SK-N-SH (cell line): Measurements from ENCODE around the gene SHROOM4. TPM values are rescaled to one million over a fixed set of nuclear protein-coding genes. Genes with fewer than 3 reads are reported as not detected.

Source experiments
- CTCF ChIA-PET: fragments of 300-600, 350-600 bp; formaldehyde crosslinking; extraction: SDS; loops from one replicate; lab custom pipeline; 2021; lab: Yijun Ruan, JAX
- POLR2A ChIA-PET: fragments of 350-600 bp; sonication (Branson Sonifier 250); formaldehyde crosslinking; extraction: SDS; loops from one replicate; lab custom pipeline; 2020; ENCODE audit warnings: antibody characterized with exemption, inconsistent platforms; lab: Yijun Ruan, JAX
- DNase-seq: peaks from one replicate; pipeline ENCODE4 v3.0.0; 2012
- H2AFZ ChIP-seq: fragments of 200-600 bp; sonication (generic); 2 replicates; pipeline ENCODE4 v1.8.1; 2016; ENCODE audit warnings: antibody characterized with exemption, mild to moderate bottlenecking, low read depth
- H3F3A ChIP-seq: fragments of 200-600 bp; sonication (generic); replicated peaks from 2 replicates; pipeline ENCODE3; 2016; ENCODE audit warnings: antibody characterized with exemption, mild to moderate bottlenecking; ENCODE audit not compliant: insufficient read depth
- H3K27ac ChIP-seq, 2 experiments: fragments of 200-500 bp in 1 of 2; fragments of 200-600 bp in 1 of 2; sonication (Bioruptor generic) in 1 of 2; sonication (generic), shearing (Covaris generic) in 1 of 2; 2 replicates each; pipeline versions ENCODE4 v1.5.1 to v1.6.1; 2014 to 2016; ENCODE audit warnings: low read depth in 2 of 2, inconsistent platforms in 1 of 2, low read length in 1 of 2, mild to moderate bottlenecking in 1 of 2, mixed read lengths in 1 of 2
- H3K27me3 ChIP-seq: fragments of 200-600 bp; sonication (generic), shearing (Covaris generic); 2 replicates; pipeline ENCODE4 v1.6.1; 2016; ENCODE audit warnings: mixed run types; ENCODE audit not compliant: insufficient read depth
- H3K36me3 ChIP-seq, 2 experiments: fragments of 200-500 bp in 1 of 2; fragments of 200-600 bp in 1 of 2; sonication (Bioruptor generic) in 1 of 2; sonication (generic) in 1 of 2; replicated peaks in 1 of 2; 2 replicates each; pipeline versions ENCODE3 to v1.5.1; 2014 to 2016; ENCODE audit warnings: low read length in 1 of 2, mild to moderate bottlenecking in 1 of 2; ENCODE audit not compliant: insufficient read depth in 2 of 2, control insufficient read depth in 1 of 2
- H3K4me1 ChIP-seq, 2 experiments: fragments of 200-500 bp in 1 of 2; fragments of 200-600 bp in 1 of 2; sonication (Bioruptor generic) in 1 of 2; sonication (generic), shearing (Covaris generic) in 1 of 2; 2 replicates each; pipeline versions ENCODE4 v1.5.1 to v1.6.1; 2014 to 2016; ENCODE audit warnings: low read depth in 1 of 2, low read length in 1 of 2, mixed run types in 1 of 2; ENCODE audit not compliant: insufficient read depth in 2 of 2, control insufficient read depth in 1 of 2
- H3K4me2 ChIP-seq: fragments of 200-600 bp; sonication (generic), shearing (Covaris generic); 2 replicates; pipeline ENCODE4 v1.6.1; 2017; ENCODE audit warnings: mixed run types
- H3K4me3 ChIP-seq, 2 experiments: fragments of 200-500 bp in 1 of 2; fragments of 200-600 bp in 1 of 2; sonication (Bioruptor generic) in 1 of 2; sonication (generic), shearing (Covaris generic) in 1 of 2; 2 replicates each; pipeline versions ENCODE4 v1.5.1 to v1.8.1; 2014 to 2016; ENCODE audit warnings: low read depth in 2 of 2, inconsistent platforms in 1 of 2, low read length in 1 of 2, mild to moderate bottlenecking in 1 of 2, mixed read lengths in 1 of 2, moderate library complexity in 1 of 2
- H3K79me2 ChIP-seq: fragments of 200-600 bp; sonication (generic); 2 replicates; pipeline ENCODE4 v1.8.1; 2017; ENCODE audit warnings: mild to moderate bottlenecking; ENCODE audit not compliant: insufficient read depth
- H3K9ac ChIP-seq: fragments of 200-600 bp; sonication (generic); 2 replicates; pipeline ENCODE4 v1.6.1; 2017; ENCODE audit warnings: mixed run types
- H3K9me2 ChIP-seq: fragments of 200-600 bp; sonication (generic); 2 replicates; pipeline ENCODE4 v1.6.1; 2017; ENCODE audit warnings: mixed run types
- H3K9me3 ChIP-seq: fragments of 200-600 bp; sonication (generic); 2 replicates; pipeline ENCODE4 v1.6.1; 2017; ENCODE audit warnings: mixed run types, mild to moderate bottlenecking, moderate library complexity
- H4K20me1 ChIP-seq: fragments of 200-600 bp; sonication (generic); 2 replicates; pipeline ENCODE4 v1.6.1; 2017; ENCODE audit warnings: mild to moderate bottlenecking, mixed run types; ENCODE audit not compliant: insufficient read depth
- CTCF ChIP-seq: fragments of 200-600 bp; sonication (generic); IDR thresholded peaks from 2 replicates; pipeline ENCODE4 v1.6.1; 2017; ENCODE audit warnings: antibody characterized with exemption, mild to moderate bottlenecking, moderate library complexity
- ELF1 ChIP-seq: IDR thresholded peaks from 2 replicates; pipeline ENCODE4 v1.4.0; 2012
- FOSL2 ChIP-seq: IDR thresholded peaks from 2 replicates; pipeline ENCODE4 v1.4.0; 2012; ENCODE audit warnings: low read depth, mild to moderate bottlenecking, moderate library complexity, borderline replicate concordance
- FOXJ3 ChIP-seq: sonication (generic); formaldehyde crosslinking; IDR thresholded peaks from 2 replicates; pipeline ENCODE4 v1.5.1; 2020; ENCODE audit warnings: mild to moderate bottlenecking, missing genetic modification reagents
- GABPA ChIP-seq: IDR thresholded peaks from 2 replicates; pipeline ENCODE4 v1.4.0; 2012; ENCODE audit warnings: low read depth, mild to moderate bottlenecking
- JUND ChIP-seq: IDR thresholded peaks from 2 replicates; pipeline ENCODE4 v1.4.0; 2012
- MEF2A ChIP-seq: IDR thresholded peaks from 2 replicates; pipeline ENCODE4 v1.4.0; 2012; ENCODE audit warnings: low read depth, borderline replicate concordance
- NRF1 ChIP-seq: IDR thresholded peaks from 2 replicates; pipeline ENCODE4 v1.6.1; 2012; ENCODE audit warnings: low read depth, mild to moderate bottlenecking, low read length
- PBX3 ChIP-seq: IDR thresholded peaks from 2 replicates; pipeline ENCODE4; 2012
- POLR2AphosphoS5 ChIP-seq: IDR thresholded peaks from 2 replicates; pipeline ENCODE4 v1.6.1; 2012; ENCODE audit warnings: low read depth, low read length
- REST ChIP-seq: IDR thresholded peaks from 2 replicates; pipeline ENCODE4 v1.6.1; 2012; ENCODE audit warnings: mild to moderate bottlenecking, low read depth, low read length, moderate library complexity
- RFX5 ChIP-seq: IDR thresholded peaks from 2 replicates; pipeline ENCODE4 v1.6.1; 2012; ENCODE audit warnings: mild to moderate bottlenecking, improper control_type of control experiment, low read length
- SIN3A ChIP-seq: IDR thresholded peaks from 2 replicates; pipeline ENCODE4 v1.6.1; 2012; ENCODE audit warnings: low read depth, mild to moderate bottlenecking, low read length, moderate library complexity, borderline replicate concordance
- TAF1 ChIP-seq: IDR thresholded peaks from 2 replicates; pipeline ENCODE4 v1.6.1; 2012; ENCODE audit warnings: low read depth, mild to moderate bottlenecking, low read length, moderate library complexity, borderline replicate concordance
- USF1 ChIP-seq: IDR thresholded peaks from 2 replicates; pipeline ENCODE4 v1.4.0; 2012; ENCODE audit warnings: low read depth, borderline replicate concordance
- USF2 ChIP-seq: fragments of 150-350 bp; IDR thresholded peaks from 2 replicates; pipeline ENCODE4 v1.6.1; 2017; ENCODE audit warnings: antibody characterized with exemption, low read length, low read depth, borderline replicate concordance
- YY1 ChIP-seq: IDR thresholded peaks from 2 replicates; pipeline ENCODE4 v1.4.0; 2012; ENCODE audit warnings: low read depth, mild to moderate bottlenecking
- WGBS: methylation state at CpG from one replicate; pipeline ENCODE4 v1.1.6; 2017; ENCODE audit warnings: low lambda C conversion rate; 5-methylcytosine and 5-hydroxymethylcytosine counted together
- polyA plus RNA-seq, 3 experiments: library from polyadenylated mRNA; depleted of rRNA; stranded (reverse); fragments of >200 nt; gene quantifications; 2 replicates each; pipeline ENCODE4 v1.2.3, GENCODE V29; 2012

SHROOM4 gene
- polyA plus RNA-seq, 1 of the 3 experiments (the other 2 are of a cell fraction), result 0.31 TPM

GRCh38 chrX:50769389-50770063, 44.5 kb downstream of the SHROOM4 start:
- H3K9ac ChIP-seq, result no peak overlapping the region
- ChIA-PET POLR2A (no interaction called here), CTCF (interaction anchor here (0.9 to 1.2 kb wide), 2 partner anchors 10 to 130 kb away, joined by 3 read pairs; no protein-coding TSS in a partner anchor)

More at GRCh38 chrX:50769389-50770063, 44.5 kb downstream of the SHROOM4 start:
- no peaks in the 10 kb centered on the region for H3K79me2 ChIP-seq
- no peaks in the 10 kb centered on the region for H3K4me1 ChIP-seq
- H4K20me1 ChIP-seq, result no peaks in the 10 kb centered on the region
- no peak for DNase-seq
- TF ChIP-seq TAF1, result no peak
- TF ChIP-seq FOXJ3 (CRISPR knock-in tag), result no peak
- TF ChIP-seq USF2, result no peak
- TF ChIP-seq YY1, result no peak
- TF ChIP-seq PBX3, result no peak
- TF ChIP-seq MEF2A, result no peak
- TF ChIP-seq POLR2AphosphoS5, result no peak
- TF ChIP-seq USF1, result no peak
- TF ChIP-seq FOSL2, result no peak
- TF ChIP-seq NRF1, result no peak
- TF ChIP-seq REST, result no peak
- no peak for TF ChIP-seq CTCF
- no peak for TF ChIP-seq JUND
- TF ChIP-seq ELF1, result no peak
- no peak for TF ChIP-seq RFX5
- no peak for TF ChIP-seq GABPA
- no peak for TF ChIP-seq SIN3A
- TF ChIP-seq, all 33 proteins: peak for 0
- no peak overlapping the region for H3K4me2 ChIP-seq
- 36% methylated on average over 5 of the region's 5 CpGs for WGBS
- no peaks in the 10 kb centered on the region for H3K36me3 ChIP-seq
- H3K9me2 ChIP-seq, result no peaks in the 10 kb centered on the region
- H3K27me3 ChIP-seq, result no peaks in the 10 kb centered on the region; the same call in 1 of the 2 replicates
- H3F3A ChIP-seq, result no peaks in the 10 kb centered on the region
- no peak overlapping the region for H2AFZ ChIP-seq
- no peak overlapping the region for H3K27ac ChIP-seq
- H3K4me3 ChIP-seq, result no peak overlapping the region
- H3K9me3 ChIP-seq, result no peaks in the 10 kb centered on the region
